AG09319 (cell line): ENCODE data around the gene CCL20.

ENCODE experiments used
- DNase-seq: peaks from one replicate; pipeline ENCODE4 v3.0.0-alpha.2; 2010; ENCODE audit warnings: low read depth; ENCODE audit errors: extremely low read depth
- TF ChIP-seq, protein P1 (sequence below): IDR thresholded peaks from 2 replicates; pipeline ENCODE4 v1.5.1; 2011; ENCODE audit warnings: low read depth, mild to moderate bottlenecking, inconsistent platforms, low read length, moderate library complexity

CCL20 gene

DNA sequence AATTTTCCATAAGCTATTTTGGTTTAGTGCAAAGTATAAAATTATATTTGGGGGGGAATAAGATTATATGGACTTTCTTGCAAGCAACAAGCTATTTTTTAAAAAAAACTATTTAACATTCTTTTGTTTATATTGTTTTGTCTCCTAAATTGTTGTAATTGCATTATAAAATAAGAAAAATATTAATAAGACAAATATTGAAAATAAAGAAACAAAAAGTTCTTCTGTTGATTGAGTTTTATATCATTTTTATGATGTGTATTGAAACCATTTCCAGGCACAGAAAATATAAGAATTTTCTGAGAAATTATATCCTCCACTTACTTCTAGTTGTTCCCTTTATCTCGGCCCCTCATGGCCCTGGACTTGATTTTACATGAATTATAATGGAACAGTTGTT is 3.7 kb downstream of the CCL20 start:
- TF ChIP-seq, protein P1, sequence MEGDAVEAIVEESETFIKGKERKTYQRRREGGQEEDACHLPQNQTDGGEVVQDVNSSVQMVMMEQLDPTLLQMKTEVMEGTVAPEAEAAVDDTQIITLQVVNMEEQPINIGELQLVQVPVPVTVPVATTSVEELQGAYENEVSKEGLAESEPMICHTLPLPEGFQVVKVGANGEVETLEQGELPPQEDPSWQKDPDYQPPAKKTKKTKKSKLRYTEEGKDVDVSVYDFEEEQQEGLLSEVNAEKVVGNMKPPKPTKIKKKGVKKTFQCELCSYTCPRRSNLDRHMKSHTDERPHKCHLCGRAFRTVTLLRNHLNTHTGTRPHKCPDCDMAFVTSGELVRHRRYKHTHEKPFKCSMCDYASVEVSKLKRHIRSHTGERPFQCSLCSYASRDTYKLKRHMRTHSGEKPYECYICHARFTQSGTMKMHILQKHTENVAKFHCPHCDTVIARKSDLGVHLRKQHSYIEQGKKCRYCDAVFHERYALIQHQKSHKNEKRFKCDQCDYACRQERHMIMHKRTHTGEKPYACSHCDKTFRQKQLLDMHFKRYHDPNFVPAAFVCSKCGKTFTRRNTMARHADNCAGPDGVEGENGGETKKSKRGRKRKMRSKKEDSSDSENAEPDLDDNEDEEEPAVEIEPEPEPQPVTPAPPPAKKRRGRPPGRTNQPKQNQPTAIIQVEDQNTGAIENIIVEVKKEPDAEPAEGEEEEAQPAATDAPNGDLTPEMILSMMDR: no peak
- no peak for DNase-seq

DNA sequence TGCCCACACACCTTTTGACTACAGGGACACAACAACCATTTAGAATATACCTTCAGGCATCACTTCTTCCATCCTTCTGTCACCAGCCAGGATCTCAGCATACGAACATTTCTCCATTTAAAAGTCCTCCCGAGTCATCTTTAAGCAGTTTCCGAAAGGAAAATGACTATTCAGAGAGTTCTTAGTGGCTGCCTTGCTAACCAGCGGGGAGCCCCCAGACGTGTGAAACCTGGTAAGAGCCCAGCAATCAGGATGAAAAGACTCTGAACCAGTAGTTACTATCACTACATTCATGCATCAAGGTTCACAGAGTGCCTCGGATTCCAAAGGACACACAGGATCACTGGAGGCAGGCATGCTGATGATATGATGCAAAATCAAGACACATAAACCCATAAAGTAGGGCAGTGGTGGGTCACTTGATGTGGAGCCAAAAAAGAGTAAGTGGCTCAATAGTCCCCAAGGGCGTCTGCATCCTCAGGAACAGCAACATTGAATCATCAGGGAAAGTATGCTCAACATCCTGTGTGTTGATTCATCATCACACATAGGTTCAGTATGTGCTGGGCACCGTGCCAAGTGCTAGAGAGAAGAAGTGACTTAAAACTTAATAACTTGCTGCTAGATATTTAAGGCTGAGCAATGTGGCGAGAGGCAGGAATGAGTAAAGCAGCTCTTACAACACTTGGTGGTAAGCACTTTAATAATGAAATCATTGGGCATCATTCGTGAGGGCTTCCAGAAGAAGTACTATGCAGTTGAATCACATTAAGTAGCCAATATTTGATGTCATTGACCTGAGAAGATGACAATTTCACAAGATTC is 4.4 kb downstream of the CCL20 start:
- DNase-seq: peak; percentile 98
- TF ChIP-seq, protein P1: no peak

DNA sequence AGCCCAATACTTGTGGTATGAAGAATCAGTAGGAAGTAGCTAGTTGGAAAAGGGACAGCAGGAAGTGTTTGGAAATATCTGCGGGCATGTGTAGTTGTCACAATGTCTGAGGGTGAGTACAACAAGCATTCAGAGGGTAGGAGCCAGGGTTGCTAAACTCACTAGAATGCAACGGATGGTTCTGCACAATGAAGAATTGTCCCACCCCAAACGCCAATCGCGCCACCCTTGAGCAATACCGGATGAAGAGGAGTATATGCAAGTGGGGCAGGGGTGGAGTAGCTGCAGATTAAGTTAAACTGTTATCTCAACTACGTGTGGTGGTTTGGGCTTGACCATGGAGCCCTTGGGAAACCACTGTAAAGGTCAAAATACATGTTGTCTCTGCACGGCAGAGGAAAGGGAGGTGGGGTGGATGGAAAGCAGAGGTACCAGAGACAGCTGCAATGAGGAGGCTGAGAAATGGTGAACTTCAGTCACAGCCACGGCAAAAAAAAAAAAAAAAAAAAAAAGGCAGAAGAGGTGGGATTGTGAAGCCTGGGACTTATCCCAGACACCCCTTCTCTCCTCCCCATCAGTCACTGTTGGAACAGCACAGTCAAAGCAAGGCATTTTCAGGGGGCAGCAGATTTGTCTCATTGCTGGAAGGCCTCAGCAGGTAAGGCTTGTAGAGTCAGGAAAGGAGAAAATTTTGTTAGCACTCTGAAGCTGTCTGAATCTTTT is 5.2 kb downstream of the CCL20 start:
- TF ChIP-seq, protein P1: no peak
- no peak for DNase-seq

DNA sequence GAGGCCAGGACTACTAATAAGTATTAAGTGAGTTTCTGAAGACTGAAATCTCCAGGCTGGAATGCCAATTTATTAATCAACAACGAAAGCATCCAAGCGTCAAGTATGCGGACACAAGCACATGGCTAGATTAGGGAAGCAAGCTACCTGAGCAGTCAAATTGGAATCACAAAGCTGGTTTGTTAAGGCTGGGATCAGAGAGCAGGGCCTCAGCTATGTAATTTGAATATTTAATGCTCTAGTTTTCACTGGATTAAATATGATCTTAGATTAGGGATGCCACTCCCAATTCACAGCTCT is 5.7 kb downstream of the CCL20 start:
- TF ChIP-seq, protein P1: no peak
- DNase-seq: no peak

DNA sequence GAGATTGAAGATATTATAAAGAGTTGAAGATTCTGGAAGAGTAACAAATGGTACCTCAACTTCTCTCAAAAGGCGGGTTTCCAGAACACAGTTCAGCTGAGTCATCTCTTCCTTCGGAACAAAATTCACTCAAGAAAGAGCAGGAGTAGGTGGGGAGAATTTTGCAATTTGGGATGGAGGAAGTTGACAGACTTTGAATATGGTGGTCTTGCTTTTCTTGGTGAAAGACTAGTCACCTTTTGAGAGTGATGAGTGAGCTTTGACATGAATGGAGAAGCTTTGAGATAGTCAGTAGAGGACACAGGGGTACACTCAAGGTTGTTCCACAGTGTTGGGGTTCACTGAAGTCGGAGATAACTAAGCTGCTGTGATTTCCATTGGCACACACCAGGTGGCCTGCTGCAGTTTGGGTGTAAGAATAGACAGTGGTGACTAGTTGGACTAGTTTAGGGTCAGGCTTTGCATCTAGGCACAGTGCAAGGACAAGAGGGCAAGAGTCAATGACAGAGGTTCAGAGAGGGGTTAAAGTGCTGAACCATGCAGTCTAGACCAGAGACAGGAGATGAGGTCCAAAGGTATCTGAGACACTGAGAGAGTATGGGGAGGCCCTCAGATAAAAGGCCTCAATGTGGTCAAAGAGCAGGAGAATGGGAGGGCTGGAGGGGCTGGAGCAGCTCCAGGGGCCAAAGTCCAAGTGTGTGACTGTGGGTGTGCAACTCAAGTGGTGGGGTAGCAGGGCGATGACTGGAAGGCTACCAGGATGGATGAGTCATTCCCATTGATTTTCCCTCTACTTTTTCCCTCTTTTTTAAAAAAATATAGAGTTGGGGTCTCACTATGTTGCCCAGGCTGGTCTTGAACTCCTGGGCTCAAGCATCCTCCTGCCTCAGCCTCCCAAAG is 7.7 kb downstream of the CCL20 start:
- TF ChIP-seq, protein P1: no peak

DNA sequence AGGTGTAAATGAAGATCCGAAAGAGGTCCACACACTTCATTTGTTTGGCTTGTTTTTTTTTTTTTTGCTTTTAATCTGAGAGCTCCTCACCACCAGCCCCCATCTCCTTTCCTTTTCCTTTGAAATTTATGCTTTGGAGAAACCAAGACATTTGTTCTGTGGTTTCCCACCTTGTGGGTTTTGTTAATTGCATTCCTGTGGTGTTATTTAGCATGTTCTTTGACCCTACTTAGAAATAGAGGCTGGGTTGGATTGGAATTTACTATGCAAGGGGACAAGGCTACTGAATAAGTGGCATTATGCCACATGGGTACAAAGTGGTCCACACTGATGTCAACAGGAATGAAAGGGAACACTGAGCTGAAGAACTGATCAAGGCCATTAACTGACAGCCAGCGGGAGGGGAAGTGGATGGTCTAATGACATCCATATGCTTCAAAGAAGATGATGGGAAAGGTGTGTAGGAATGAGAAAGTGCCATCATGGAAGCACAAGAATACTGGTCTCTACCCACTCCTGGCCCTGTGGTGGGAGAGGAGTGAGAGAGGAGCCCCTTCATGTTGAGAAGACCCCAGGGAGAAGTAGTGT is 8.9 kb downstream of the CCL20 start:
- no peak for DNase-seq
- TF ChIP-seq, protein P1: no peak

More for the DNA sequence above, 7.7 kb downstream of the CCL20 start:
- DNase-seq: no peak
